IMR-90 (cell line): ENCODE measurements around the gene MBTPS2. TPM values are rescaled to one million over a fixed set of nuclear protein-coding genes. Genes with fewer than 3 reads are reported as not detected.

Source experiments
- ATAC-seq: fragments of 200-7000 bp; cut with Tn5 transposase; 2 replicates; pipeline ENCODE4 v1.9.1; 2020; ENCODE audit warnings: low read depth, mild to moderate bottlenecking, moderate library complexity
- BruUV-seq: library from RNA; stranded (reverse); fragments of 400-500 nt; replicated peaks from 2 replicates; lab custom pipeline; 2021; lab: Mats Ljungman, UMichigan
- CTCF ChIA-PET: fragments of 300-600 bp; formaldehyde crosslinking; extraction: SDS; loops from one replicate; lab custom pipeline; 2021; ENCODE audit warnings: antibody characterized with exemption; lab: Yijun Ruan, JAX
- POLR2A ChIA-PET: fragments of 300-600 bp; sonication (Branson Sonifier 250); formaldehyde crosslinking; loops from one replicate; lab custom pipeline; 2022; ENCODE audit warnings: antibody characterized with exemption; ENCODE audit not compliant: unreplicated experiment; lab: Charles Lee
- DNase-seq: peaks from one replicate; pipeline ENCODE4 v3.0.0; 2013
- H2AFZ ChIP-seq: replicated peaks from 2 replicates; pipeline ENCODE3; 2013; ENCODE audit warnings: low read length, mild to moderate bottlenecking; ENCODE audit not compliant: poor library complexity
- H2AK5ac ChIP-seq: 2 replicates; pipeline ENCODE4 v1.6.1; 2013; ENCODE audit warnings: low read depth, low read length, inconsistent platforms
- H2AK9ac ChIP-seq: replicated peaks from 2 replicates; pipeline ENCODE3; 2013; ENCODE audit warnings: mild to moderate bottlenecking, low read depth, low read length, moderate library complexity; ENCODE audit not compliant: poor library complexity
- H2BK120ac ChIP-seq: 2 replicates; pipeline ENCODE4 v1.6.1; 2013; ENCODE audit warnings: low read depth, low read length, inconsistent platforms
- H2BK15ac ChIP-seq: 3 replicates; pipeline ENCODE4 v1.6.1; 2013; ENCODE audit warnings: low read depth, low read length, inconsistent platforms
- H2BK20ac ChIP-seq: 2 replicates; pipeline ENCODE4 v1.6.1; 2013; ENCODE audit warnings: low read depth, mild to moderate bottlenecking, inconsistent platforms, low read length, moderate library complexity
- H2BK5ac ChIP-seq: 2 replicates; pipeline ENCODE4 v1.6.1; 2013; ENCODE audit warnings: mild to moderate bottlenecking, low read depth, low read length, inconsistent platforms; ENCODE audit not compliant: poor library complexity, severe bottlenecking
- H3K14ac ChIP-seq: replicated peaks from 2 replicates; pipeline ENCODE4 v1.6.1; 2013; ENCODE audit warnings: low read depth, low read length, inconsistent platforms
- H3K18ac ChIP-seq: 2 replicates; pipeline ENCODE4 v1.6.1; 2013; ENCODE audit warnings: low read depth, low read length, control low read depth
- H3K23ac ChIP-seq: 2 replicates; pipeline ENCODE4 v1.6.1; 2013; ENCODE audit warnings: low read depth, low read length, inconsistent platforms
- H3K27ac ChIP-seq: 2 replicates; pipeline ENCODE4 v1.5.1; 2013; ENCODE audit warnings: mild to moderate bottlenecking, control low read depth, low read length; ENCODE audit not compliant: insufficient read depth
- H3K27me3 ChIP-seq: 2 replicates; pipeline ENCODE4 v1.6.1; 2013; ENCODE audit warnings: low read length; ENCODE audit not compliant: control insufficient read depth, insufficient read depth
- H3K36me3 ChIP-seq: 2 replicates; pipeline ENCODE4 v1.6.1; 2013; ENCODE audit warnings: low read length, mixed read lengths; ENCODE audit not compliant: control insufficient read depth, insufficient read depth
- H3K4ac ChIP-seq: 2 replicates; pipeline ENCODE4 v1.6.1; 2013; ENCODE audit warnings: low read depth, low read length, inconsistent platforms
- H3K4me1 ChIP-seq: 2 replicates; pipeline ENCODE4 v1.6.1; 2013; ENCODE audit warnings: low read length, mixed read lengths; ENCODE audit not compliant: control insufficient read depth, insufficient read depth
- H3K4me2 ChIP-seq: 2 replicates; pipeline ENCODE4 v1.6.1; 2013; ENCODE audit warnings: low read depth, mild to moderate bottlenecking, control low read depth, low read length, moderate library complexity
- H3K4me3 ChIP-seq: 2 replicates; pipeline ENCODE4 v1.5.1; 2013; ENCODE audit warnings: low read depth, mild to moderate bottlenecking, control low read depth, low read length, moderate library complexity; ENCODE audit not compliant: insufficient read depth
- H3K56ac ChIP-seq: 2 replicates; pipeline ENCODE4 v1.6.1; 2013; ENCODE audit warnings: low read length, inconsistent platforms; ENCODE audit not compliant: insufficient read depth; ENCODE audit errors: extremely low read depth
- H3K79me1 ChIP-seq, 2 experiments: 2 replicates each; pipeline ENCODE4 v1.6.1; 2013; ENCODE audit warnings: low read length in 2 of 2, inconsistent platforms in 1 of 2, low read depth in 1 of 2
- H3K9ac ChIP-seq: 2 replicates; pipeline ENCODE4 v1.6.1; 2013; ENCODE audit warnings: low read depth, low read length, control low read depth
- H3K9me1 ChIP-seq: 2 replicates; pipeline ENCODE4 v1.6.1; 2013; ENCODE audit warnings: low read length, inconsistent platforms; ENCODE audit not compliant: insufficient read depth
- H3K9me3 ChIP-seq: 2 replicates; pipeline ENCODE4 v1.6.1; 2013; ENCODE audit warnings: low read length; ENCODE audit not compliant: control insufficient read depth, insufficient read depth
- H4K20me1 ChIP-seq: 2 replicates; pipeline ENCODE4 v1.6.1; 2013; ENCODE audit warnings: low read length, inconsistent platforms; ENCODE audit not compliant: insufficient read depth
- H4K5ac ChIP-seq: 2 replicates; pipeline ENCODE4 v1.6.1; 2013; ENCODE audit warnings: mild to moderate bottlenecking, low read depth, low read length, control low read depth
- H4K8ac ChIP-seq, 2 experiments: 2 replicates each; pipeline ENCODE4 v1.6.1; 2013; ENCODE audit warnings: low read depth in 2 of 2, low read length in 2 of 2, control low read depth in 1 of 2, inconsistent platforms in 1 of 2
- H4K91ac ChIP-seq: 2 replicates; pipeline ENCODE4 v1.6.1; 2013; ENCODE audit warnings: low read depth, low read length, inconsistent platforms; ENCODE audit not compliant: insufficient read depth
- CHD1 ChIP-seq: IDR thresholded peaks from 2 replicates; pipeline ENCODE4 v1.6.1; 2012; ENCODE audit warnings: low read depth, low read length, improper control_type of control experiment
- FOS ChIP-seq: fragments of 150-350 bp; IDR thresholded peaks from 2 replicates; pipeline ENCODE4 v1.6.1; 2016; ENCODE audit warnings: low read depth, low read length
- MAFK ChIP-seq: IDR thresholded peaks from 2 replicates; pipeline ENCODE4 v1.6.1; 2012; ENCODE audit warnings: low read depth, low read length, improper control_type of control experiment
- MAZ ChIP-seq: IDR thresholded peaks from 2 replicates; pipeline ENCODE4 v1.6.1; 2012; ENCODE audit warnings: low read depth, mild to moderate bottlenecking, low read length, improper control_type of control experiment, moderate library complexity, borderline replicate concordance
- MXI1 ChIP-seq: IDR thresholded peaks from 2 replicates; pipeline ENCODE4 v1.6.1; 2012; ENCODE audit warnings: low read depth, mild to moderate bottlenecking, low read length, moderate library complexity, borderline replicate concordance
- POLR2A ChIP-seq: IDR thresholded peaks from 2 replicates; pipeline ENCODE4 v1.6.1; 2012; ENCODE audit warnings: mild to moderate bottlenecking, low read depth, low read length
- RAD21 ChIP-seq: IDR thresholded peaks from 2 replicates; pipeline ENCODE4 v1.6.1; 2012; ENCODE audit warnings: low read length, improper control_type of control experiment
- RCOR1 ChIP-seq: IDR thresholded peaks from 2 replicates; pipeline ENCODE4 v1.6.1; 2012; ENCODE audit warnings: mild to moderate bottlenecking, low read length, improper control_type of control experiment; ENCODE audit not compliant: insufficient replicate concordance
- RFX5 ChIP-seq: IDR thresholded peaks from 2 replicates; pipeline ENCODE4 v1.8.0; 2012; ENCODE audit warnings: low read depth, mild to moderate bottlenecking, low read length, moderate library complexity
- dilution Hi-C: fragments of 300-500 bp; cut with HindIII; formaldehyde crosslinking; loops from one replicate; pipeline ENCODE4 v1.14.3; 2018; ENCODE audit warnings: low sequenced_read_pairs; ENCODE audit not compliant: unreplicated experiment
- in situ Hi-C: fragments of 300-500 bp; cut with MboI; formaldehyde crosslinking; loops from 3 replicates; pipeline ENCODE4 v1.14.3; 2019; ENCODE audit warnings: low sequenced_read_pairs, inconsistent platforms, mixed read lengths
- intact Hi-C: fragments of 100-400 bp; cut with micrococcal nuclease; formaldehyde crosslinking; loops from 2 replicates; pipeline ENCODE4 v1.10.0; 2022
- polyA plus RNA-seq, 3 experiments: library from polyadenylated mRNA; depleted of rRNA; stranded (reverse); fragments of >200 nt; gene quantifications; 2 replicates each; pipeline ENCODE4 v1.2.3, GENCODE V29; 2012; ENCODE audit warnings: low replicate concordance in 1 of 3
- total RNA-seq: library from RNA; depleted of rRNA; stranded (reverse); fragments of >200 nt; gene quantifications from 2 replicates; pipeline ENCODE4 v1.2.3, GENCODE V29; 2012
- TF ChIP-seq, protein P1 (sequence below): fragments of 150-350 bp; IDR thresholded peaks from 2 replicates; pipeline ENCODE4 v1.6.1; 2016; ENCODE audit warnings: low read depth, mild to moderate bottlenecking, low read length, moderate library complexity, borderline replicate concordance
- TF ChIP-seq, protein P2 (sequence below): fragments of 150-350 bp; IDR thresholded peaks from 2 replicates; pipeline ENCODE4 v1.6.1; 2017; ENCODE audit warnings: mild to moderate bottlenecking, antibody characterized with exemption, low read length, low read depth

Gene MBTPS2
- total and polyA plus RNA-seq, 2 of the 4 experiments (the other 2 are of a cell fraction) = 4.7 to 12.4 TPM

DNA sequence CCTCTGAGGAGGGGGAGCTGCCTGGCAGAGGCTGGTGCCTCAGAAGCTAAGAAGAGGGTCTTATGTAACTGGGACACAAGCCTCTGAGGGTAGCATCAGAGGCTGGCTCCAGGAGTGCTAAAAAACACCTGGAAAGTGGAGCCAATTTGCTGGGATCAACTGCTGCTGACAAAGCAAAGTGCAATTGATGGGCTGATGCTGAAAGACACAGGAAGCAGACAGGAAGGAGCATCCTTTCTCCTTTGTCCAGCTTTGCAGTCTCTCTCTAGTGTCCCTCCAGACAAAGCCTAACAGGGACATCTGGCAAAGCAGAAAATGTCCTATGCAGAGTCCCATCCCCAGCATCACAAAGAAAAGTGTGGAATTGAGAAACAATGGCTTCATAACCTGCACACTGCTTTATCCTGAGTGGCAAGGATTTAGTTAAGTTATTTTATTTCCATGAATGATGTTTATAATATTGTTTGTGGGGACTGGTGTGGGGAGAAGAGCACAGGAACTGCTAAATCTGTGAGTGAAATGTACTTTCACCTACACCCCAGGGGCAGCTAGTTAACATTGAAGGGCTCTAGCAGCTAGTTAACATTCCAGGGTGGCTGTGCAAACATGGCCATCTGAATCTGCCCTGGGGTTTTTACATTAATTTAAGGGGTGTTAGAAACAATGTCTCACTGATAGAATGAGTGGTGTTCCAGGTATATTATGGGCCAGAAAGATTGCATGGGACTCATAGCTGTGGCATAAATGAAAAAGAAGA is 25.6 kb upstream of the MBTPS2 start:
- ChIA-PET CTCF (no interaction called here), POLR2A (no interaction called here)
- no peak overlapping the region for H3K4ac ChIP-seq
- H3K14ac ChIP-seq = no peak overlapping the region
- H3K4me3 ChIP-seq = no peak overlapping the region
- intact Hi-C loops (no loop called here), dilution Hi-C loops (no loop called here), in situ Hi-C loops (no loop called here)
- no peak overlapping the region for H2BK120ac ChIP-seq
- H3K27me3 ChIP-seq = peaks cover 16% of the 10 kb centered on the region
- no peak overlapping the region for H3K27ac ChIP-seq
- BruUV-seq = no TSS peak
- H3K23ac ChIP-seq = no peak overlapping the region
- no peak overlapping the region for H3K4me2 ChIP-seq
- H3K4me1 ChIP-seq = no peaks in the 10 kb centered on the region
- no peaks in the 10 kb centered on the region for H4K20me1 ChIP-seq
- no peak for TF ChIP-seq MXI1
- no peak for TF ChIP-seq CHD1
- no peak for TF ChIP-seq RFX5
- TF ChIP-seq POLR2A = no peak
- TF ChIP-seq, protein P1, sequence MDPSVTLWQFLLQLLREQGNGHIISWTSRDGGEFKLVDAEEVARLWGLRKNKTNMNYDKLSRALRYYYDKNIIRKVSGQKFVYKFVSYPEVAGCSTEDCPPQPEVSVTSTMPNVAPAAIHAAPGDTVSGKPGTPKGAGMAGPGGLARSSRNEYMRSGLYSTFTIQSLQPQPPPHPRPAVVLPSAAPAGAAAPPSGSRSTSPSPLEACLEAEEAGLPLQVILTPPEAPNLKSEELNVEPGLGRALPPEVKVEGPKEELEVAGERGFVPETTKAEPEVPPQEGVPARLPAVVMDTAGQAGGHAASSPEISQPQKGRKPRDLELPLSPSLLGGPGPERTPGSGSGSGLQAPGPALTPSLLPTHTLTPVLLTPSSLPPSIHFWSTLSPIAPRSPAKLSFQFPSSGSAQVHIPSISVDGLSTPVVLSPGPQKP = no peak
- TF ChIP-seq, protein P2, sequence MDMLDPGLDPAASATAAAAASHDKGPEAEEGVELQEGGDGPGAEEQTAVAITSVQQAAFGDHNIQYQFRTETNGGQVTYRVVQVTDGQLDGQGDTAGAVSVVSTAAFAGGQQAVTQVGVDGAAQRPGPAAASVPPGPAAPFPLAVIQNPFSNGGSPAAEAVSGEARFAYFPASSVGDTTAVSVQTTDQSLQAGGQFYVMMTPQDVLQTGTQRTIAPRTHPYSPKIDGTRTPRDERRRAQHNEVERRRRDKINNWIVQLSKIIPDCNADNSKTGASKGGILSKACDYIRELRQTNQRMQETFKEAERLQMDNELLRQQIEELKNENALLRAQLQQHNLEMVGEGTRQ = no peak
- TF ChIP-seq MAFK = no peak
- TF ChIP-seq MAZ = no peak
- TF ChIP-seq FOS = no peak
- TF ChIP-seq RAD21 = no peak
- TF ChIP-seq RCOR1 = no peak
- no peak overlapping the region for H3K18ac ChIP-seq
- no peak overlapping the region for H3K9ac ChIP-seq
- H4K8ac ChIP-seq = no peak overlapping the region
- no peaks in the 10 kb centered on the region for H3K79me1 ChIP-seq
- no peak overlapping the region for H4K5ac ChIP-seq
- no peak overlapping the region for H2AK9ac ChIP-seq
- ATAC-seq (no peak), DNase-seq (no peak)
- no peak overlapping the region for H4K91ac ChIP-seq
- H2BK5ac ChIP-seq = no peak overlapping the region
- no peaks in the 10 kb centered on the region for H3K36me3 ChIP-seq
- no peak overlapping the region for H2AFZ ChIP-seq
- H3K56ac ChIP-seq = no peak overlapping the region
- H2BK15ac ChIP-seq = no peak overlapping the region
- H3K9me1 ChIP-seq = no peaks in the 10 kb centered on the region
- no peaks in the 10 kb centered on the region for H3K9me3 ChIP-seq
- H2BK20ac ChIP-seq = no peak overlapping the region
- no peak overlapping the region for H2AK5ac ChIP-seq
